Measurements from ENCODE around the gene HOXA13. TPM values are rescaled to one million over a fixed set of nuclear protein-coding genes. Genes with fewer than 3 reads are reported as not detected.

The HOXA13 gene
- total RNA-seq, 1 experiment from 2014 or later, result 7.4 TPM

- no peak for DNase-seq (ENCODE audit: low spot score)
These were observed 18.1 kb downstream of the HOXA13 start for GRCh38 chr7:27181795-27182275.

- DNase-seq (ENCODE audit: low spot score), result no peak
These were observed 19.2 kb downstream of the HOXA13 start for GRCh38 chr7:27180431-27181420.

GRCh38 chr7:27179503-27180430 is 20.1 kb downstream of the HOXA13 start:
- peak; percentile 50 for DNase-seq (ENCODE audit: low spot score)

GRCh38 chr7:27179030-27179429 is 20.9 kb downstream of the HOXA13 start:
- no peak for DNase-seq (ENCODE audit: low spot score)

- no peak for DNase-seq (ENCODE audit: low spot score)
These were observed 21.5 kb downstream of the HOXA13 start for GRCh38 chr7:27178366-27178765.

GRCh38 chr7:27177795-27178320 is 22.0 kb downstream of the HOXA13 start:
- DNase-seq (ENCODE audit: low spot score), result no peak

- DNase-seq (ENCODE audit: low spot score), result no peak
These were observed 22.7 kb downstream of the HOXA13 start for GRCh38 chr7:27176962-27177794.

GRCh38 chr7:27176524-27176845 is 23.4 kb downstream of the HOXA13 start:
- DNase-seq (ENCODE audit: low spot score), result no peak

GRCh38 chr7:27175626-27176523 is 24.0 kb downstream of the HOXA13 start:
- DNase-seq (ENCODE audit: low spot score), result no peak

GRCh38 chr7:27174874-27175625 is 24.8 kb downstream of the HOXA13 start:
- DNase-seq (ENCODE audit: low spot score), result no peak

- DNase-seq (ENCODE audit: low spot score), result no peak
These were observed 25.7 kb downstream of the HOXA13 start, which contains the start of gene HOXA10 for GRCh38 chr7:27173956-27174873. TSS of gene HOXA10 (minus strand) at chr7:27174320. CDS start at chr7:27174306, 14 bp downstream.

- DNase-seq (ENCODE audit: low spot score), result no peak
These were observed 26.4 kb downstream of the HOXA13 start for GRCh38 chr7:27173511-27173955.

GRCh38 chr7:27172823-27173510 is 26.9 kb downstream of the HOXA13 start:
- DNase-seq (ENCODE audit: low spot score), result no peak

- DNase-seq (ENCODE audit: low spot score), result no peak
These were observed 27.5 kb downstream of the HOXA13 start for GRCh38 chr7:27172315-27172774.

GRCh38 chr7:27171637-27172314 is 28.1 kb downstream of the HOXA13 start:
- no peak for DNase-seq (ENCODE audit: low spot score)

- no peak for DNase-seq (ENCODE audit: low spot score)
These were observed 28.6 kb downstream of the HOXA13 start for GRCh38 chr7:27171325-27171636.

Data from H4 (cell line).